ENCODE data around the gene TRIM59. TPM values are rescaled to one million over a fixed set of nuclear protein-coding genes. Genes with fewer than 3 reads are reported as not detected.

The TRIM59 gene
- total RNA-seq, 1 donor from 2014 or later, result 33.2 TPM

DNA sequence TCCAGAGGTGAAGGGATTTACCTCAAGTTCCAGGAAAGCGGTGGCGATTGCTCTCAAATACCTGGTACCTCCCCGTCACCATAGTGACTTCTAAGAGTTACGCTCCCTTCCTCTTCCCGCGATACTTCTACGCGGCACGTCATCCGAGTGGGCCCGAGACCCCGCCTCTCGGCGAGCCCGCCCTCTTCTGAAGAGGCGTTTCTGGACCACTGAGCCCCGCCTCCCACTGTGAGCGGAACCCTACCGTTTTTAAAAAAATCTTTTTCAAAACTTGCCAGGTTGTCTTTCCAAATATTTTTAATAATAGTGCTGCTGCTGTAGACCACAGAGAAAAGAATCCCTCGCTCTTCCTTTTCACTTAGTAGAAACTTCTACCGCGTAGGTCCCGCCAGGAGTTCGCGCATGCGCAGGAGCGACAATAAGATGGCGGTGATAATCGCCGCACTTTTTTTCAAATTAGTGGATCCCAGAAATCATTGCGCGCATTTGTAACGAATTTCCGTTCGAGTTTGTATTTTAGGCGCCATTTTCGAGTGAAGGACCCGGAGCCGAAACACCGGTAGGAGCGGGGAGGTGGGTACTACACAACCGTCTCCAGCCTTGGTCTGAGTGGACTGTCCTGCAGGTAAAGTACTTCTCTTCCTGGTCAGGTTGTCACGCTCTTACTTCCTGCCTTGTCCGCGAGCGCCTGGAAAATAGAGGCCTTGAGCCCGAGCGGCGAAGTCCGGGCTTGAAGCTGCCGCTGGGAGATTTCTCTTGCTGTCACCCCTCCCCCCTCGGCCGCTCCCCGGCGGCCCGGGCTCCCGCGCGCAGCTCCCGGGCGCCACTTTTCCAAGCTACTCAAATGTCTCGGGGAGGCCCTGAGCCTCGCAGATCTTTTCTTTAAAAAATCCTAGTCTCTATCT lies 50.2 kb downstream of the TRIM59 start, which contains the start of the genes IFT80 and SMC4:
IFT80 (minus strand) TSS at position 101 of the 905 bp plus-strand sequence. CDS start 14,625 bp downstream, outside the sequence.
SMC4 (plus strand) TSS at position 526 of the 905 bp plus-strand sequence. CDS start 1,177 bp downstream, outside the sequence.
- peaks cover 57% of the 10 kb centered on the region for H3K4me1 Mint-ChIP-seq (ENCODE audit: low read depth)
- DNase-seq (ENCODE audit: low spot score), result peak; percentile 93
- H3K36me3 Mint-ChIP-seq (ENCODE audit: low read depth), result peaks cover 24% of the 10 kb centered on the region
- peak within 1 kb of the TSS; percentile 98 for H3K27ac Mint-ChIP-seq
- intact Hi-C loops (cut with micrococcal nuclease), result loop anchor here (1.0 to 5.0 kb wide), 10 partner anchors 14 to 822 kb away; partner anchors contain the start of genes C3orf80, IL12A, KPNA4 and NMD3
- H3K27me3 Mint-ChIP-seq (ENCODE audit: insufficient read depth), result peaks cover 6% of the 10 kb centered on the region
- H3K9me3 Mint-ChIP-seq, result no peaks in the 10 kb centered on the region
- peak within 1 kb of the TSS; percentile 96 for H3K4me3 Mint-ChIP-seq

DNA sequence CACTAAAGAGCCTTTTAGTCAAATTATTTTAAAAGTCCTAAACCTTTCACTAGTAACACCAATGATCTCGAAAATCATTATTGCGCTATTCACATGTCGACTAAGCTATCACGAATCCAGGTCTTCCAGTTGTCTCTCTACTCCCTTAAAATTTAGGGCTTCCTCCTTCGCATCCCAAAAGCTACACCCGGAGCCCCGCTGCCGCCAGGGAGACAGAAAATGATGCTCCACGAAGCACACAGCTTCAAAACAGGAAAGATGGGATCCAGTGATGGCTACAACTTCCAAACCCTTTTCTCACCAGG lies 50.8 kb downstream of the TRIM59 start:
- Mint-ChIP-seq H3K4me3 (peak overlapping the region; percentile 96), H3K27ac (peak overlapping the region; percentile 98), H3K4me1 (ENCODE audit: low read depth) (peaks cover 51% of the 10 kb centered on the region), H3K27me3 (ENCODE audit: insufficient read depth) (peaks cover 6% of the 10 kb centered on the region), H3K9me3 (no peaks in the 10 kb centered on the region), H3K36me3 (ENCODE audit: low read depth) (peaks cover 22% of the 10 kb centered on the region)
- intact Hi-C loops (cut with micrococcal nuclease), result loop anchor here (1.0 to 5.0 kb wide), 10 partner anchors 15 to 823 kb away; partner anchors contain the start of genes C3orf80, IL12A, KPNA4 and NMD3
- DNase-seq (ENCODE audit: low spot score), result no peak

DNA sequence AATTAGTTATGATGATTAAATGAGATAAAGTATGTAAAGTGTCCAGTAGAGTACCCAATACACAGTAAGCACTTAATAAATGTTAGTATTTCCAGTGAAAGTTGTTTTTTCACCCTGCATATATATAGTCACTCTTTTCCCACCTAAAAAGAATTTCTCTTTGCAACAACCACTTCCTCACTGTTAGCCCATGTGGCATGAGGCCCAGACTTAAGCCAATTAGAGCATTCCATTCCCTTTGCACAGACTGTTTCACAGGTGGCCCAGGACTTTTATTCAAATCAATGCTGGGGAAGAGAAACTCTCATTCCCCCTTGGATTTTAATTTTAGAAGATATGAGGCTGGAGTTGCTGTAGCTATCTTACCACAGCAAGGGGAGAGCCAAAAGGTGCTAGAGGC lies 54.3 kb downstream of the TRIM59 start:
- Mint-ChIP-seq H3K36me3 (ENCODE audit: low read depth) (peaks cover 1% of the 10 kb centered on the region), H3K27me3 (ENCODE audit: insufficient read depth) (peaks cover 6% of the 10 kb centered on the region), H3K27ac (no peak overlapping the region), H3K9me3 (no peaks in the 10 kb centered on the region), H3K4me3 (no peak overlapping the region), H3K4me1 (ENCODE audit: low read depth) (peaks cover 35% of the 10 kb centered on the region)
- DNase-seq (ENCODE audit: low spot score), result no peak
- intact Hi-C loops (cut with micrococcal nuclease), result loop anchor here (5.0 kb wide), 2 partner anchors 168 to 233 kb away; partner anchors contain the start of gene C3orf80

DNA sequence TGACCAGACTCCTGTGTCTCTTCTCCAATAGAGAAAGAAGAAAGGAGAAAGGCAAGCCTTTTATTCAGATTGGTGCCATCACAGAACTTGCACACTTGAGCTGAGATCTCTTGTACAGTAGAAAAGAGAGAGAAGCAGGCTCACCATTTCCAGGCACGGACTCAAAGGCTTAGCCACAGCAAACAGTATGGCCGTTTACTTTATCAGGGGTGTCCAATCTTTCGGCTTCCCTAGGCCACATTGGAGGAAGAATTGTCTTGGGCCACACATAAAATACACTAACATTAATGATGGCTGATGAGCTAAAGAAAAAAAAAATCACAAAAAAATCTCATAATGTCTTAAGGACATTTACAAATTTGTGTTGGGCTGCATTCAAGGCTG lies 55.6 kb downstream of the TRIM59 start:
- Mint-ChIP-seq H3K4me1 (ENCODE audit: low read depth) (peaks cover 29% of the 10 kb centered on the region), H3K27me3 (ENCODE audit: insufficient read depth) (peaks cover 2% of the 10 kb centered on the region), H3K9me3 (no peaks in the 10 kb centered on the region), H3K4me3 (no peak overlapping the region), H3K27ac (no peak overlapping the region), H3K36me3 (ENCODE audit: low read depth) (no peaks in the 10 kb centered on the region)
- intact Hi-C loops (cut with micrococcal nuclease), result no loop called here
- no peak for DNase-seq (ENCODE audit: low spot score)

DNA sequence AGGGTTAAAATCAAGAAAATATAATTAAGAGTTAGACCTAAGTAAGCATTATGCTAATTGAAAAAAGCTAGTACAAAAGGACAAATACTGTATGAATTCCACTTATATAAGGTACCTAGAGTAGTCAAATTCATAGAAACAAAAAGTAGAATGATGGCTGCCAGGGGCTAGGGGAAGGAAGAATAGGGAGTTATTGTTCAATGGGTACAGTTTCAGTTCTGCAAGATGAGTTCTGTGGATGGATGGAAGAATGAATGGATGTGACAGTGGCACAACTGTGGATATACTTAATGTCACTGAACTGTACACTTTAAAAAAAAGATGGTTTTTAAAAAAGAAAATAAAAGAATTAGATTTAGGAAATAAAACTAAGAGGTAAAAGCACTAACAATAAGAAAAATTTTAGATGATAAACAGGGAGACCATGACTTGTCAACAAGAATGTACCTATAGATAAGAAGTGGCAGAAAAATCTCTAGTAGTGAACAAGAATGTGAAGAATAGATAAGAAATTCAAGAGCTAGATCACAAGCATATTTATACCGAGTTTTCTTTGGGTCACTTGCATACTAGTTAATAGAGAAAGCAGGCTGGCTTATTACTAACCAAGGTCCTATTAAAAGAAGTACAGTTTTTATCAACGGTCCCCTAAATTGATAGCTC lies 56.1 kb downstream of the TRIM59 start:
- H3K9me3 Mint-ChIP-seq, result no peaks in the 10 kb centered on the region
- no peaks in the 10 kb centered on the region for H3K27me3 Mint-ChIP-seq (ENCODE audit: insufficient read depth)
- peaks cover 24% of the 10 kb centered on the region for H3K4me1 Mint-ChIP-seq (ENCODE audit: low read depth)
- DNase-seq (ENCODE audit: low spot score), result no peak
- no peak overlapping the region for H3K27ac Mint-ChIP-seq
- H3K36me3 Mint-ChIP-seq (ENCODE audit: low read depth), result no peaks in the 10 kb centered on the region
- no peak overlapping the region for H3K4me3 Mint-ChIP-seq
- intact Hi-C loops (cut with micrococcal nuclease), result no loop called here

DNA sequence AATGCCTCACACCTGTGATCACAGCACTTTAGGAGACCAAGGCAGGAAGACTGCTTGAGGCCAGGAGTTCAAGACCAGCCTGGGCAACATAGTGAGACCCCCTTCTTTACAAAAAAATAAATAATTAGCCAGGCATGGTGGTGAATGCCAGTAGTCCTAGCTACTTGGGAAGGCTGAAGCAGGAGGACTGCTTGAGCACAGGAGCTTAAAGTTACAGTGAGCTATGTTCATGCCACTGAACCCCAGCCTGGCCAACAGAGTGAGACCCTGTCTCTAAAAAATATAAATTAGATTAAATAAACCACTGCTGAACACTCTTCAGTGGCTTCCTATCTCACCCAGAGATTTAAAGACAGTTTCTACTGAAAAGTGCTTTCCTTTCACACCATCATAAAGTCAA lies 56.8 kb downstream of the TRIM59 start:
- H3K9me3 Mint-ChIP-seq, result no peaks in the 10 kb centered on the region
- H3K27ac Mint-ChIP-seq, result no peak overlapping the region
- H3K4me3 Mint-ChIP-seq, result no peak overlapping the region
- intact Hi-C loops (cut with micrococcal nuclease), result no loop called here
- DNase-seq (ENCODE audit: low spot score), result no peak
- no peaks in the 10 kb centered on the region for H3K27me3 Mint-ChIP-seq (ENCODE audit: insufficient read depth)
- no peaks in the 10 kb centered on the region for H3K36me3 Mint-ChIP-seq (ENCODE audit: low read depth)
- peaks cover 20% of the 10 kb centered on the region for H3K4me1 Mint-ChIP-seq (ENCODE audit: low read depth)

DNA sequence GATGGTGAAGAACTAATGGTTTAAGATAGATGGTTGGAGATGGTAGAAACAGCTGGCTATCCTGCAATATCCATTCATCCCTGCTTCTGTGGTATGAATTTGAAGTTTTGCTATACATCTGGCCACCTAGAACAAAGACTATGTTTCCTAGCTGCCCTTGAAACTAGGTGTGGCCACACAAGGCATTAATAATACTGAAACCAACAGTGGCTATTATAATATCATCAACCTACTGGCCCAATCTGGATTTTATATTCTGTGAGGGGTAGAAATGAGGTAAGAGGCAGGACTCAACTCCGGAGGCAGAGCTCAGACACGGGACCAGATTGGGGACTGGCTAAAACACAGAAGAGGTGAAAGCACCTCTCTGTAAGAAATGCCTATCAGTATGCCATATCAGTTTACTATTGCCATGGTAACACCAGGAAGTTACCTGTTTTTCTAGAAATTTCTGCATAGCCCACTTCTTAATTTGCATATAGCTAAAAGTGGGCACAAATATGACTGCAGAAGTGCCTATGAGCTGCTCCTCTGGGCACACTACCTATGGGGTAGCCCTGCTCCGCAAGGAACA lies 58.9 kb downstream of the TRIM59 start:
- Mint-ChIP-seq H3K4me3 (no peak overlapping the region), H3K27me3 (ENCODE audit: insufficient read depth) (no peaks in the 10 kb centered on the region), H3K4me1 (ENCODE audit: low read depth) (peaks cover 16% of the 10 kb centered on the region), H3K36me3 (ENCODE audit: low read depth) (peaks cover 2% of the 10 kb centered on the region), H3K27ac (no peak overlapping the region), H3K9me3 (no peaks in the 10 kb centered on the region)
- intact Hi-C loops (cut with micrococcal nuclease), result no loop called here
- no peak for DNase-seq (ENCODE audit: low spot score)

Other genes starting within 250 kb of the TRIM59 start
- 0.18 and 0.42 TPM in 2 replicates for gene C3orf80, start 224.4 kb downstream of the TRIM59 start, total RNA-seq
- 14.0 and 14.8 TPM in 2 replicates for gene IFT80, start 50.6 kb downstream of the TRIM59 start, total RNA-seq
- 163 and 164 TPM in 2 replicates for gene SMC4, start 50.1 kb downstream of the TRIM59 start, total RNA-seq
- gene KPNA4, start 115.8 kb upstream of the TRIM59 start, total RNA-seq, result 73.5 and 77.7 TPM in 2 replicates
- gene ARL14, start 227.4 kb upstream of the TRIM59 start, total RNA-seq, result not detected in 2 replicates

Data from activated T-helper 1 cell treated with anti-CD3 and anti-CD28 coated beads, Interleukin-12 subunit alpha, Interleukin-12 subunit beta, Interleukin-2, Interleukin-4 antibody, amounts not matched to agents 30 ng/mL and 10 ng/mL and 1 ng/mL, durations not matched to agents 14 hours and 24 hours and 36 hours (primary cell).